ENCODE measurements around the gene CD59. TPM values are rescaled to one million over a fixed set of nuclear protein-coding genes. Genes with fewer than 3 reads are reported as not detected.
A peak's percentile ranks its signal among the peaks of the same experiment; 100 is the strongest.

CD59 gene
- total and polyA plus RNA-seq, 2 of the 13 experiments (the other 11 are each of a cell fraction or from before 2014, with no cell fraction given) = 127 to 289 TPM

- TF ChIP-seq ZSCAN31 (CRISPR knock-in tag; IDR thresholded peaks at IDR 0.05; ENCODE audit: low read depth) (peak; percentile 66; the same call in 1 of the 2 replicates), ZNF574 (CRISPR knock-in tag; IDR thresholded peaks at IDR 0.05) (peak; percentile 55; the same call in 1 of the 2 replicates), ZNF83 (CRISPR knock-in tag; IDR thresholded peaks at IDR 0.05; ENCODE audit: borderline replicate concordance) (0 out of 2 replicates have a peak, but pooled peaks have one; percentile 24), ZNF740 (CRISPR knock-in tag; IDR thresholded peaks at IDR 0.05) (peak; percentile 48; the same call in 1 of the 2 replicates), PAX8 (CRISPR knock-in tag; IDR thresholded peaks at IDR 0.05; ENCODE audit: borderline replicate concordance) (no peak), HOXD1 (CRISPR knock-in tag; IDR thresholded peaks at IDR 0.05) (no peak), PAF1 (CRISPR knock-in tag; IDR thresholded peaks at IDR 0.05) (no peak), ZBTB42 (CRISPR knock-in tag; IDR thresholded peaks at IDR 0.05) (0 out of 2 replicates have a peak, but pooled peaks have one; percentile 61), ZNF850 (CRISPR knock-in tag; conservative IDR thresholded peaks at IDR 0.05) (no peak), MYC (CRISPR knock-in tag; IDR thresholded peaks at IDR 0.05; ENCODE audit: borderline replicate concordance) (peak; percentile 57; the same call in 1 of the 2 replicates), TARDBP (CRISPR knock-in tag; IDR thresholded peaks at IDR 0.05) (peak; percentile 63), ZNF3 (CRISPR knock-in tag; IDR thresholded peaks at IDR 0.05) (peak; percentile 77; the same call in 1 of the 2 replicates), POGZ (CRISPR knock-in tag; IDR thresholded peaks at IDR 0.05) (no peak; the same call in none of the 2 replicates), ZBTB21 (CRISPR knock-in tag; IDR thresholded peaks at IDR 0.05) (no peak)
Observed at GRCh38 chr11:33699515-33700062, 36.6 kb downstream of the CD59 start (continued).

All from HepG2 (cell line).